Common myeloid progenitor, CD34-positive (primary cell): ENCODE data around the gene KMT2B.

Source experiments
- CTCF ChIA-PET: fragments of 350-600 bp; sonication (Branson Sonifier 250); formaldehyde crosslinking; loops from one replicate; lab custom pipeline; 2021; ENCODE audit warnings: antibody characterized with exemption; lab: Charles Lee
- POLR2A ChIA-PET: fragments of 350-600 bp; sonication (Branson Sonifier 250); formaldehyde crosslinking; loops from one replicate; lab custom pipeline; 2021; ENCODE audit warnings: antibody characterized with exemption; lab: Charles Lee
- DNase-seq, 3 donors: peaks; one replicate each; pipeline versions ENCODE4 v3.0.0 to v3.0.0-alpha.2; 2013
- H3K27ac ChIP-seq, 2 experiments: 1 replicate in 1 of 2; 2 replicates in 1 of 2; pipeline ENCODE4 v1.7.0; 2013; ENCODE audit warnings: inconsistent platforms in 2 of 2, low read length in 2 of 2, mild to moderate bottlenecking in 2 of 2, low read depth in 1 of 2, moderate library complexity in 1 of 2; ENCODE audit not compliant: severe bottlenecking in 2 of 2, insufficient read depth in 1 of 2, poor library complexity in 1 of 2
- H3K27me3 ChIP-seq, 5 experiments: replicated peaks in 2 of 5; 1 replicate in 3 of 5; 2 replicates in 2 of 5; pipeline versions ENCODE4 v1.6.1 to v1.7.0; 2013; ENCODE audit warnings: low read length in 4 of 5, mild to moderate bottlenecking in 2 of 5, moderate library complexity in 2 of 5, inconsistent platforms in 1 of 5; ENCODE audit not compliant: insufficient read depth in 5 of 5, control insufficient read depth in 4 of 5
- H3K36me3 ChIP-seq, 4 experiments: 1 replicate in 2 of 4; 2 replicates in 2 of 4; pipeline versions ENCODE4 v1.6.1 to v1.7.0; 2013; ENCODE audit warnings: low read length in 3 of 4, control low read depth in 1 of 4, mild to moderate bottlenecking in 1 of 4; ENCODE audit not compliant: control insufficient read depth in 4 of 4, insufficient read depth in 4 of 4
- H3K4me1 ChIP-seq, 4 experiments: 1 replicate in 3 of 4; 2 replicates in 1 of 4; pipeline versions ENCODE4 v1.6.1 to v1.7.1; 2013; ENCODE audit warnings: low read length in 3 of 4, mild to moderate bottlenecking in 3 of 4, control low read depth in 1 of 4, inconsistent platforms in 1 of 4, moderate library complexity in 1 of 4; ENCODE audit not compliant: control insufficient read depth in 4 of 4, insufficient read depth in 4 of 4; ENCODE audit errors: control extremely low read depth in 1 of 4
- H3K4me3 ChIP-seq, 7 experiments: 1 replicate in 4 of 7; 2 replicates in 3 of 7; pipeline versions ENCODE4 v1.5.1 to v1.7.0; 2013; ENCODE audit warnings: mild to moderate bottlenecking in 7 of 7, low read length in 6 of 7, moderate library complexity in 6 of 7, inconsistent platforms in 2 of 7, low read depth in 2 of 7, control low read depth in 1 of 7; ENCODE audit not compliant: insufficient read depth in 4 of 7, control insufficient read depth in 1 of 7; ENCODE audit errors: extremely low read depth in 1 of 7
- H3K9me3 ChIP-seq, 5 experiments: 1 replicate in 4 of 5; 2 replicates in 1 of 5; pipeline versions ENCODE4 v1.6.1 to v1.7.1; 2013; ENCODE audit warnings: low read length in 4 of 5, mild to moderate bottlenecking in 2 of 5, inconsistent platforms in 1 of 5, low read depth in 1 of 5, moderate library complexity in 1 of 5; ENCODE audit not compliant: control insufficient read depth in 4 of 5, insufficient read depth in 2 of 5; ENCODE audit errors: control extremely low read depth in 1 of 5
- WGBS: methylation state at CpG from one replicate; pipeline ENCODE4 v1.1.5; 2013; ENCODE audit not compliant: insufficient coverage; 5-methylcytosine and 5-hydroxymethylcytosine counted together

The KMT2B gene

DNA sequence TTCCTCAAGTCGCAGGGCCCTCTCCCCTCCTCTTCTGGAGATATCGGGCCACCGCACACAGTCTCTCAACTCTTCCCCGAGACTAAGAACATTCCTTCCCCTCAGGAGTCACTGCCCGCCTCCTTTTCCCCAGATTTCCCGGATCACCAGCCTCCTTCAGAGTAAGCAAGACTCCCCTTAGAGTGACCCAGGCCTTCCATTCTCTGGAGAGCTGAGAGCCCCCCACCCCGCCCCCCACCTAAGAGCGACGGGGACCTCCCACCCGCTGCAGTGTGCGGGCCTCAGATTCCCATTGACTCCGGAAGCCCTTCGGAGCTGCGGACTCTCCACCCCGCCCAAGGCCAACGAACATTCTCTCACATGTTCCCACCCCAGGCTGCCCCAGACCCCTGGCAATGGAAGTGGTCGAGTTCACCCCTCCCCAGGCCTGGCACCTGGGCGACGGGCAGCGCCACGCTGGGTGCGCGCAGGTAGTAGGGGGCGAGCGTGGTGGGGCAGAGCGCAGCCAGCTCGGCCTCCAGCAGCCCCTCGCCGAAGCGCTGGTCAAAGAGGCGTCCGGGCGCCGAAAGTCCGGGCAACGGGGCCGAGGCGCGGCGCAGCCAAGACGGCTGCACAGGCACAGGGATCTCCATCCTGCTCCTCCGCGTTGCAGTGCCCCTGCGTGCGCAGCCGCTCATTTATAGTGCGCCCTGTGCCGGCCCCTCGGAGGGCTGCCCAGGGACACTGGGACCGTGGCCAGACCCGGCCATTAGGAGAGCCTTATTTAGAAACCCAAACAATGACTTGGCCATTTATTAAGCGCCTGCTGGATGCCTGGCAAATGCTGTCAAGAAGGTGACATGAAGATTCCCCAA, 38.8 kb downstream of the KMT2B start, which contains the start of gene HSPB6:
HSPB6 (minus strand) TSS at position 653 of the 854 bp plus-strand sequence; CDS start at position 632, 21 bp downstream.
- ChIA-PET POLR2A (interaction anchor here (0.7 kb wide), 1 partner anchor 9 kb away, joined by 4 read pairs; the partner anchor contains the start of gene LIN37), CTCF (interaction anchor here (1.0 to 1.7 kb wide), 2 partner anchors 8 to 13 kb away, joined by 3 to 4 read pairs; partner anchors contain the start of gene LIN37)
- no peak for DNase-seq
- peaks cover 0 to 34% (median 24%) of the 10 kb centered on the region in 4 experiments for H3K36me3 ChIP-seq
- H3K4me3 ChIP-seq = peak within 1 kb of the TSS; percentile 1 to 100 (median 93)
- peaks cover 2 to 35% (median 27%) of the 10 kb centered on the region in 4 experiments for H3K4me1 ChIP-seq
- peaks cover 0 to 37% (median 0%) of the 10 kb centered on the region in 5 experiments for H3K27me3 ChIP-seq
- WGBS = 3% methylated on average over 48 of the region's 52 CpGs
- H3K27ac ChIP-seq = peak within 1 kb of the TSS in 1 of 2 experiments; percentile 97
- H3K9me3 ChIP-seq = peaks cover 0 to 1% (median 0%) of the 10 kb centered on the region in 5 experiments

DNA sequence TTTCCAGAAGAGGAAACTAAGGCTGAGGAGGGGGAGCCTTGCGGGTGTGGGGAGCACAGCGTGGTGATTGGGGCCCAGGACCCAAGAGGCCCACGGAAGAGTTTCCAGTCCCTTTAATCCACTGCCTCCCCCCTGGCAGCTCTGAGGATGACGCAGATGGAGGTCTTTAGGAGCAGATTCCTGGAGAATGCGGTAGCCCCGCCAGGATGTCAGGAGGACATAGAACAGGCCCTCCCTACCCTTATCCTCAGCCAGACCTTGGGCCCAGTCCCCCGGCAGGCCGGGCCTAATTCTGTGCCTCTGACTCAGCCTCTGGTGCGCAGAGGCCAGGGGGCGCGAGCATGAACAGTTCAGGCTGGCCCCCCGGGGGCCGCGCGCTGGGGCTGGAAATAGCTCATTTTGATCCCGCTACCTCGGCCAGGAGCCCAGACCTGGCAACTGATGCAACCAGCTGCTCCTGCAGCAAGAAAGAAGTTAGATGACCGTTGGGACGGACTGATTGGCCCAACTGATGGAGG, 39.5 kb downstream of the KMT2B start:
- DNase-seq = peak in 2 of 3 donors; percentile 38 to 42
- WGBS = 6% methylated on average over 12 of the region's 19 CpGs
- peaks cover 0 to 37% (median 0%) of the 10 kb centered on the region in 5 experiments for H3K27me3 ChIP-seq
- CTCF ChIA-PET = interaction anchor here (1.0 kb wide), 1 partner anchor 9 kb away, joined by 3 read pairs; the partner anchor contains the start of gene LIN37
- H3K36me3 ChIP-seq = peaks cover 0 to 35% (median 26%) of the 10 kb centered on the region in 4 experiments
- peaks cover 2 to 35% (median 27%) of the 10 kb centered on the region in 4 experiments for H3K4me1 ChIP-seq
- H3K9me3 ChIP-seq = peaks cover 0 to 1% (median 0%) of the 10 kb centered on the region in 5 experiments
- POLR2A ChIA-PET = no interaction called here
- peak overlapping the region in 1 of 2 experiments; percentile 97 for H3K27ac ChIP-seq
- H3K4me3 ChIP-seq = peak overlapping the region; percentile 1 to 100 (median 93)

DNA sequence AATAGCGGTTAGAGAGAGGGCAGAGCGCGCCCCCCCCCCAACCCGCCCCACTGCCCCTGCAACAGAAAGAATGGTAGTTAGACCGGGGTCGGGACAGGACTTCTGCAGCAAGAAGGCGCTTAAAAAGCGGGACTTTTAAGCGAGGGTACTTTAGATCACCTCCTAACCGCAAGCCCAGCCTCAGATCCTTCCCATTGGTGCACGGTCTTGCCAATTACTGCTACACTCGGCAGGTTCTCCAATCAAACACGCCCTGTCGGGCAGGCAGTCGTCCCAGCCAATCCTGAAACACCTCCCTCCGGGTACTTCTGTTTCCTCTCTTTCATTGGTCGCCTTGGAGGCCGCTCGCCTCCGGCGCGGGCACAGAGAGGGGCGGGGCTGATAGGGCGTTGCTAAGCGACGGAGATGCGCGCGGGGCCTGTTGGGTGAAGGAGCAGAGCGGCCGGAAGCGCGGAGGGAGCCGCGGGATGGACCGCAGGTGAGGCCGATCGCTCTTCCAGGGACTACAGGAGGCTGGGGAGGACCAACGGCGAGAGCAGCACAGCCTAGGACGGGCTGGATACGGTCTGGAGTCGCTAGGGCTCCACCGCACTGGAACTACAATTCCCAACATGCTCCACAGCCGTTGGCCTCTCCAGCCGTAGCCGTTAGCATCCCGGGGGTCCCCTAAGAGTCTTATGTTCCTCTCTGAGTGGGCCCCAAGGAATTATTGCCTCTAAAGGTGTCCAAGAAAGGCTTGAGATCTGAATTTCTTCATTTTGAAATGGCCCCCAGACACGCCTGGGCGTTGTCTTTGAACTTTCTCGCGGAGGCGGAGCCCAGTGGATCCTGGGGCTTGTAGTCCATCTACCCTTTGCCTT, 40.2 kb downstream of the KMT2B start, which contains the start of gene PROSER3:
PROSER3 (plus strand) TSS at position 428 of the 860 bp plus-strand sequence; CDS start at position 468, 40 bp downstream.
- ChIA-PET POLR2A (no interaction called here), CTCF (no interaction called here)
- peak within 1 kb of the TSS; percentile 84 to 97 for H3K27ac ChIP-seq
- 0% methylated on average over 44 of the region's 53 CpGs for WGBS
- H3K36me3 ChIP-seq = peaks cover 0 to 29% (median 21%) of the 10 kb centered on the region in 4 experiments
- DNase-seq = peak; percentile 99 to 100 (median 100)
- peaks cover 2 to 35% (median 27%) of the 10 kb centered on the region in 4 experiments for H3K4me1 ChIP-seq
- peak within 1 kb of the TSS; percentile 57 to 100 (median 93) for H3K4me3 ChIP-seq
- peaks cover 0 to 1% (median 0%) of the 10 kb centered on the region in 5 experiments for H3K9me3 ChIP-seq
- H3K27me3 ChIP-seq = peaks cover 0 to 37% (median 0%) of the 10 kb centered on the region in 5 experiments

DNA sequence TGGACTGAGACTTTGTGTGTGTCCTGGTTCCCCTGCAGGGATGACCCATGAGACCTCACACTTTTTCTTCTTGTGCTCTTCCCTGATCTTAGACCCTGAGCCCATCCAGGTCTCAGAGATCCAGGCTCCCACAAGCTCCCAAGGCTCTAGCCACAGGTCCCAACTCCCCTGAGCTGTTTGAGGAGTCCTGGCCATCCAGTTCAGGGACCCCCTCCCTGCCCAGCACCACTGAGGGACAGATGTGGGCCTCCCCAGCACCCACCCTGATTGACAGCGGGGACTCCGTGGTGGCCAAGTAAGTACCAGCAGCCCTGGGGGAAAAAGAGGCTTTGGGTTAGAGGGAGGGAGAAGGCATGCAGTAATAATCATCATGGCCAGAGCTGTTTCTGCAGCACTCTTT, 41.9 kb downstream of the KMT2B start:
- Histone ChIP-seq H3K27ac (no peak overlapping the region), H3K27me3 (peaks cover 0 to 27% (median 0%) of the 10 kb centered on the region in 5 experiments), H3K9me3 (peaks cover 0 to 1% (median 0%) of the 10 kb centered on the region in 5 experiments), H3K4me3 (no peak overlapping the region), H3K4me1 (peaks cover 2 to 35% (median 27%) of the 10 kb centered on the region in 4 experiments), H3K36me3 (peaks cover 0 to 22% (median 15%) of the 10 kb centered on the region in 4 experiments)
- 100% methylated on average over 2 of the region's 2 CpGs for WGBS
- no peak for DNase-seq
- ChIA-PET POLR2A (no interaction called here), CTCF (interaction anchor here (0.8 kb wide), 1 partner anchor 67 kb away, joined by 3 read pairs; no protein-coding TSS in a partner anchor)

DNA sequence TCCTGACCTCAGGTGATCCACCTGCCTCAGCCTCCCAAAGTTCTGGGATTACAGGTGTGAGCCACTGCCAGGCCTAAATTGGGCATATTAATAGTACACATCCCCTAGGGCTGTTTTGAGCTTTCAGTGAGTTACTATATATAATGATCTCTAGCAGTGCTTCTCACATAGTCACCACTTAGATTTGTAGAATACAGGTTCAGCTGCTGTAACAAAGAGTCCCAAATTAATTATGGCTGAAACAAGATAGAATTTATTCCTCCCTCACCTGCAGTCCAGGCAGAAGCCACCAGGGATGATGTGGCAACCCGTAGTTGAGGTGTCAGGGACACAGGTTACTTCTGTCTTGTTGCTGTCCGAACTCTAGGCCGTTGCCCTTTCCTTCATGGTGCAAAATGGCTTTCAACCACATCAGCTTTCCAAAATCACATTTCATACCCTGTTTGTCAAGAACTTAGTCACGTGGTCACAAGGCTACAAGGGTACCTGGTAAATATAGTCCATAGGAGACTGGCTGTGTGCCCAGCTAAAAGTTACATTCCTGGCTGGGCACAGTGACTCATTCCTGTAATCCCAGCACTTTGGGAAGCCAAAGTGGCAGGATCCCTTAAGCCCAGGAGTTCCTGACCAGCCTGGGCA, 43.0 kb downstream of the KMT2B start:
- 96% methylated on average over 4 of the region's 4 CpGs for WGBS
- DNase-seq = no peak
- Histone ChIP-seq H3K36me3 (peaks cover 0 to 30% (median 21%) of the 10 kb centered on the region in 4 experiments), H3K27ac (no peak overlapping the region), H3K4me3 (no peak overlapping the region), H3K27me3 (peaks cover 0 to 16% (median 0%) of the 10 kb centered on the region in 5 experiments), H3K9me3 (peaks cover 0 to 1% (median 0%) of the 10 kb centered on the region in 5 experiments), H3K4me1 (peaks cover 2 to 26% (median 23%) of the 10 kb centered on the region in 4 experiments)
- ChIA-PET CTCF (interaction anchor here (0.6 to 1.0 kb wide), 2 partner anchors 59 to 145 kb away, joined by 3 read pairs; no protein-coding TSS in a partner anchor), POLR2A (no interaction called here)
